Trophoblast cell (in vitro differentiated cells and primary cell): ENCODE data around the gene MTFR2.

Experiments used
- DNase-seq, 2 donors: peaks; one replicate each; pipeline ENCODE4 v3.0.0-alpha.2; 2016
- H2AFZ ChIP-seq: 2 replicates; pipeline ENCODE4 v1.6.1; 2013; ENCODE audit warnings: low read length, moderate library complexity, mild to moderate bottlenecking; ENCODE audit not compliant: insufficient read depth, poor library complexity
- H2AK5ac ChIP-seq: 2 replicates; pipeline ENCODE4 v1.6.1; 2013; ENCODE audit warnings: mild to moderate bottlenecking, low read length
- H2BK120ac ChIP-seq: 2 replicates; pipeline ENCODE4 v1.6.1; 2013; ENCODE audit warnings: low read length, mild to moderate bottlenecking, moderate library complexity; ENCODE audit not compliant: insufficient read depth, poor library complexity
- H2BK12ac ChIP-seq: 2 replicates; pipeline ENCODE4 v1.6.1; 2013; ENCODE audit warnings: mild to moderate bottlenecking, low read length, moderate library complexity
- H2BK5ac ChIP-seq: 2 replicates; pipeline ENCODE4 v1.6.1; 2013; ENCODE audit warnings: low read length, low read depth, moderate library complexity, mild to moderate bottlenecking; ENCODE audit not compliant: poor library complexity
- H3K14ac ChIP-seq: 2 replicates; pipeline ENCODE4 v1.6.1; 2013; ENCODE audit warnings: mild to moderate bottlenecking, low read length
- H3K18ac ChIP-seq: 2 replicates; pipeline ENCODE4 v1.6.1; 2013; ENCODE audit warnings: mild to moderate bottlenecking, low read length
- H3K23ac ChIP-seq: 2 replicates; pipeline ENCODE4 v1.6.1; 2013; ENCODE audit warnings: low read length
- H3K27ac ChIP-seq: 2 replicates; pipeline ENCODE4 v1.5.1; 2013; ENCODE audit warnings: low read depth, mild to moderate bottlenecking, inconsistent platforms, low read length, moderate library complexity
- H3K27me3 ChIP-seq: 2 replicates; pipeline ENCODE4 v1.6.1; 2013; ENCODE audit warnings: inconsistent platforms, mild to moderate bottlenecking, low read length, moderate library complexity; ENCODE audit not compliant: insufficient read depth
- H3K36me3 ChIP-seq, 2 experiments: 1 replicate in 1 of 2; 2 replicates in 1 of 2; pipeline ENCODE4 v1.6.1; 2013; ENCODE audit warnings: low read length in 2 of 2, mild to moderate bottlenecking in 2 of 2, moderate library complexity in 1 of 2; ENCODE audit not compliant: insufficient read depth in 2 of 2, control insufficient read depth in 1 of 2
- H3K4ac ChIP-seq: 2 replicates; pipeline ENCODE4 v1.6.1; 2013; ENCODE audit warnings: low read depth, mild to moderate bottlenecking, low read length, moderate library complexity
- H3K4me1 ChIP-seq, 2 experiments: 1 replicate in 1 of 2; 2 replicates in 1 of 2; pipeline ENCODE4 v1.6.1; 2013; ENCODE audit warnings: low read length in 2 of 2, mild to moderate bottlenecking in 2 of 2, moderate library complexity in 1 of 2; ENCODE audit not compliant: insufficient read depth in 2 of 2, control insufficient read depth in 1 of 2
- H3K4me2 ChIP-seq: 2 replicates; pipeline ENCODE4 v1.6.1; 2013; ENCODE audit warnings: inconsistent platforms, mild to moderate bottlenecking, low read length, moderate library complexity
- H3K4me3 ChIP-seq: 2 replicates; pipeline ENCODE4 v1.5.1; 2013; ENCODE audit warnings: mild to moderate bottlenecking, low read depth, low read length, inconsistent platforms
- H3K79me1 ChIP-seq: one replicate; pipeline ENCODE4 v1.6.1; 2013; ENCODE audit warnings: low read length
- H3K79me2 ChIP-seq: 2 replicates; pipeline ENCODE4 v1.6.1; 2013; ENCODE audit warnings: low read length, mild to moderate bottlenecking; ENCODE audit not compliant: control insufficient read depth, insufficient read depth, poor library complexity
- H3K9ac ChIP-seq: 2 replicates; pipeline ENCODE4 v1.6.1; 2013; ENCODE audit warnings: mild to moderate bottlenecking, low read length
- H3K9me3 ChIP-seq: 2 replicates; pipeline ENCODE4 v1.6.1; 2013; ENCODE audit warnings: low read depth, mild to moderate bottlenecking, control low read depth, inconsistent platforms, low read length; ENCODE audit not compliant: insufficient read depth
- H4K12ac ChIP-seq: 2 replicates; pipeline ENCODE4 v1.6.1; 2013; ENCODE audit warnings: low read depth, mild to moderate bottlenecking, low read length, moderate library complexity
- H4K8ac ChIP-seq: 2 replicates; pipeline ENCODE4 v1.6.1; 2013; ENCODE audit warnings: low read depth, mild to moderate bottlenecking, low read length, moderate library complexity
- H4K91ac ChIP-seq: one replicate; pipeline ENCODE4 v1.6.1; 2013; ENCODE audit warnings: low read depth, mild to moderate bottlenecking, low read length, moderate library complexity
- WGBS: extraction: QIAGEN DNeasy Blood & Tissue Kit; methylation state at CpG from one replicate; pipeline ENCODE4 v1.1.7; 2013; ENCODE audit warnings: missing lambda C conversion rate; ENCODE audit not compliant: insufficient read length, insufficient coverage; ENCODE audit errors: extremely low coverage; 5-methylcytosine and 5-hydroxymethylcytosine counted together

The MTFR2 gene

GRCh38 chr6:136186363-136186762, 63.7 kb downstream of the MTFR2 start:
- no peaks in the 10 kb centered on the region for H3K79me2 ChIP-seq
- H3K18ac ChIP-seq = no peak overlapping the region
- DNase-seq = no peak
- H3K79me1 ChIP-seq = no peaks in the 10 kb centered on the region
- no peak overlapping the region for H2BK12ac ChIP-seq
- no peak overlapping the region for H3K23ac ChIP-seq
- no peak overlapping the region for H3K4me3 ChIP-seq
- H3K9ac ChIP-seq = no peak overlapping the region
- no peak overlapping the region for H2BK5ac ChIP-seq
- H3K4ac ChIP-seq = no peak overlapping the region
- H3K27ac ChIP-seq = no peak overlapping the region
- H4K12ac ChIP-seq = no peak overlapping the region
- H3K9me3 ChIP-seq = no peaks in the 10 kb centered on the region
- no peak overlapping the region for H3K4me2 ChIP-seq
- no peak overlapping the region for H4K8ac ChIP-seq
- no CpG with 5 or more reads among the region's 1 CpG for WGBS
- no peak overlapping the region for H3K14ac ChIP-seq
- no peaks in the 10 kb centered on the region for H3K27me3 ChIP-seq
- H4K91ac ChIP-seq = no peak overlapping the region
- H2AK5ac ChIP-seq = no peak overlapping the region
- no peak overlapping the region for H2AFZ ChIP-seq
- H2BK120ac ChIP-seq = no peak overlapping the region
- H3K4me1 ChIP-seq = no peaks in the 10 kb centered on the region
- no peaks in the 10 kb centered on the region for H3K36me3 ChIP-seq

DNA sequence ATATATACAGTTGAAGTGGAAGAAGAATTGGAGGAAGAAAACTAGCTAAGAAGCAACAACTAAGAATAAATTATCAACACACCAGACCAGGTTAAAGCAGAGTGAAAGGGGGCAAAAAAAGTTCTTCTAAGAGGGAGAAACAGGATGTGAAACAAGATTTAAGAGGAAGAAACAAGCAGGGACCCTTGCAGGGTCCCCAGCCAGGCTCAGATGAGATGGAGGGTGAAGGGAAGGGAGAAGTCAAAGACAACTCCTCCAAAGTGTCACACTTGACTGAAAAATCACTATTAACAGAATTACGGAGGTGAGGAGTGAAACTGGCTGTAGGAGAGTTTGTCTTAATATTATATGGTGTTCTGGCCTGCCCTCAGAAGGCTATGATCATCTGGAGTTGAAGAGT, 65.4 kb downstream of the MTFR2 start:
- Histone ChIP-seq H4K8ac (no peak overlapping the region), H3K79me1 (no peaks in the 10 kb centered on the region), H3K18ac (no peak overlapping the region), H3K23ac (no peak overlapping the region), H3K4ac (no peak overlapping the region), H3K79me2 (no peaks in the 10 kb centered on the region), H3K27ac (no peak overlapping the region), H2BK12ac (no peak overlapping the region), H3K27me3 (no peaks in the 10 kb centered on the region), H2AFZ (no peak overlapping the region), H3K4me3 (no peak overlapping the region), H3K9me3 (no peaks in the 10 kb centered on the region), H3K4me1 (no peaks in the 10 kb centered on the region), H2AK5ac (no peak overlapping the region), H4K12ac (no peak overlapping the region), H3K9ac (no peak overlapping the region), H3K36me3 (no peaks in the 10 kb centered on the region), H2BK5ac (no peak overlapping the region), H4K91ac (no peak overlapping the region), H2BK120ac (no peak overlapping the region), H3K14ac (no peak overlapping the region), H3K4me2 (no peak overlapping the region)
- no peak for DNase-seq
- WGBS = no CpG with 5 or more reads among the region's 1 CpG

- Histone ChIP-seq H3K4me1 (no peaks in the 10 kb centered on the region), H2BK5ac (no peak overlapping the region), H3K9me3 (no peaks in the 10 kb centered on the region), H2AK5ac (no peak overlapping the region), H3K79me1 (no peaks in the 10 kb centered on the region), H3K23ac (no peak overlapping the region), H2BK12ac (no peak overlapping the region), H3K14ac (no peak overlapping the region), H3K4me3 (no peak overlapping the region), H3K27me3 (no peaks in the 10 kb centered on the region), H3K18ac (no peak overlapping the region), H4K12ac (no peak overlapping the region), H2AFZ (no peak overlapping the region), H3K9ac (no peak overlapping the region), H2BK120ac (no peak overlapping the region), H3K27ac (no peak overlapping the region), H3K36me3 (no peaks in the 10 kb centered on the region), H4K8ac (no peak overlapping the region), H3K4ac (no peak overlapping the region), H3K79me2 (no peaks in the 10 kb centered on the region), H4K91ac (no peak overlapping the region), H3K4me2 (no peak overlapping the region)
- no CpG with 5 or more reads among the region's 1 CpG for WGBS
- DNase-seq = no peak
Observed at GRCh38 chr6:136181861-136182260, 68.2 kb downstream of the MTFR2 start.

GRCh38 chr6:136181512-136181833, 68.6 kb downstream of the MTFR2 start:
- Histone ChIP-seq H3K9me3 (no peaks in the 10 kb centered on the region), H4K12ac (no peak overlapping the region), H3K36me3 (no peaks in the 10 kb centered on the region), H2AFZ (no peak overlapping the region), H3K23ac (no peak overlapping the region), H3K4me1 (no peaks in the 10 kb centered on the region), H2AK5ac (no peak overlapping the region), H3K27me3 (no peaks in the 10 kb centered on the region), H3K4ac (no peak overlapping the region), H3K4me2 (no peak overlapping the region), H2BK5ac (no peak overlapping the region), H3K27ac (no peak overlapping the region), H3K79me2 (no peaks in the 10 kb centered on the region), H3K14ac (no peak overlapping the region), H4K8ac (no peak overlapping the region), H2BK120ac (no peak overlapping the region), H4K91ac (no peak overlapping the region), H2BK12ac (no peak overlapping the region), H3K9ac (no peak overlapping the region), H3K4me3 (no peak overlapping the region), H3K79me1 (no peaks in the 10 kb centered on the region), H3K18ac (no peak overlapping the region)
- no peak for DNase-seq
- WGBS = no CpG with 5 or more reads among the region's 1 CpG
